C4-2B (cell line): Measurements from ENCODE around the gene MSRB1.
"Not testable (repeated sequence)": the region's sequence is repeated elsewhere in the genome, so short reads cannot be mapped to it uniquely, and the experiment has no call there.

ENCODE experiments used
- CTCF ChIP-seq: fragments of 450-650 bp; conservative IDR thresholded peaks from 2 replicates; pipeline ENCODE4 v1.5.1; 2017; ENCODE audit warnings: mild to moderate bottlenecking
- ZFX ChIP-seq: fragments of 450-650 bp; IDR thresholded peaks from 2 replicates; pipeline ENCODE4 v1.6.1; 2017

GRCh38 chr16:1920122-1920521 lies 22.9 kb downstream of the MSRB1 start:
- not testable (repeated sequence) for TF ChIP-seq CTCF, ZFX
